Measurements from ENCODE around the gene DNAH5. TPM values are rescaled to one million over a fixed set of nuclear protein-coding genes. Genes with fewer than 3 reads are reported as not detected.

DNAH5 gene
- total and polyA plus RNA-seq, 2 donors (not counting 3 experiments of a cell fraction or from before 2014, with no cell fraction given) = 0.23 to 1.7 TPM

- peaks cover 16% of the 10 kb centered on the region for H3K4me1 ChIP-seq (ENCODE audit: control insufficient read depth, extremely low read depth, insufficient read depth, low read length)
- dilution Hi-C loops (cut with MboI; ENCODE audit: extremely low pct_ligation_motif_present, low sequenced_read_pairs) = loop anchor here (25.0 kb wide), 2 partner anchors 124 to 299 kb away; no protein-coding TSS in a partner anchor
- DNase-seq (ENCODE audit: low read depth, low spot score) (peak; percentile 64), FAIRE-seq (peak; percentile 89)
- H3K27ac ChIP-seq (ENCODE audit: insufficient read depth, low read depth, low read length) = no peak overlapping the region
- ChIA-PET POLR2A (no interaction called here), CTCF (interaction anchor here (0.5 to 3.7 kb wide), 15 partner anchors 50 to 661 kb away, joined by 3 to 17 read pairs (median 4); partner anchors contain the start of gene TRIO)
- intact Hi-C loops (cut with micrococcal nuclease) = loop anchor here (1.0 to 10.0 kb wide), 5 partner anchors 157 to 1027 kb away; no protein-coding TSS in a partner anchor
- H2AFZ ChIP-seq (ENCODE audit: low read depth, low read length) = peak overlapping the region; percentile 55
- no peaks in the 10 kb centered on the region for H3K36me3 ChIP-seq (ENCODE audit: control insufficient read depth in 2 of 2, extremely low read depth in 1 of 2, insufficient read depth in 2 of 2, low read length in 2 of 2)
- H4K20me1 ChIP-seq (replicated peaks; ENCODE audit: control insufficient read depth, extremely low read depth, insufficient read depth, low read length) = no peaks in the 10 kb centered on the region
- TF ChIP-seq CTCF (IDR thresholded peaks at IDR 0.05; ENCODE audit: extremely low read depth in 1 of 2, insufficient read depth in 1 of 2, low read depth in 1 of 2, low read length in 2 of 2) (peak; percentile 69 to 84), FOS (IDR thresholded peaks at IDR 0.05; ENCODE audit: borderline replicate concordance, insufficient read depth, low read length) (no peak), POLR2AphosphoS5 (IDR thresholded peaks at IDR 0.05; ENCODE audit: insufficient read depth, low read depth, low read length) (no peak), POLR2A (IDR thresholded peaks at IDR 0.05; ENCODE audit: low read depth, low read length) (no peak), EZH2 (IDR thresholded peaks at IDR 0.05; ENCODE audit: borderline replicate concordance, low read depth, low read length, severe bottlenecking) (no peak), MAX (IDR thresholded peaks at IDR 0.05; ENCODE audit: insufficient read depth, insufficient read length) (no peak), GATA2 (IDR thresholded peaks at IDR 0.05; ENCODE audit: insufficient read depth, insufficient read length, low read depth, low read length) (no peak)
- no peaks in the 10 kb centered on the region for H3K79me2 ChIP-seq (ENCODE audit: control insufficient read depth, insufficient read depth, low read length)
- no peak overlapping the region for H3K9ac ChIP-seq (replicated peaks; ENCODE audit: extremely low read depth, insufficient read depth, low read length)
- H3K4me3 ChIP-seq (replicated peaks in 1 of 3; ENCODE audit: insufficient read depth in 1 of 3, low read depth in 1 of 3, low read length in 3 of 3) = no peak overlapping the region
- H3K9me1 ChIP-seq (replicated peaks; ENCODE audit: control insufficient read depth, extremely low read depth, insufficient read depth, low read length) = no peaks in the 10 kb centered on the region
- no peaks in the 10 kb centered on the region for H3K9me3 ChIP-seq (replicated peaks; ENCODE audit: control insufficient read depth, insufficient read depth, low read length)
- no peak overlapping the region for H3K4me2 ChIP-seq (ENCODE audit: insufficient read depth, low read length)
- no TSS peak for BruUV-seq (replicated peaks)
- H3K27me3 ChIP-seq (ENCODE audit: control insufficient read depth in 2 of 2, insufficient read depth in 2 of 2, low read length in 2 of 2) = no peaks in the 10 kb centered on the region
These were observed 43.5 kb upstream of the DNAH5 start for GRCh38 chr5:13987843-13988464.

All from endothelial cell of umbilical vein (primary cell).